Neural cell (in vitro differentiated cells): ENCODE results near the gene HIPK2.

Experiments
- EP300 ChIP-seq: fragments of 450-650 bp; conservative IDR thresholded peaks from 2 replicates; pipeline ENCODE4 v1.6.1; 2014; ENCODE audit warnings: antibody characterized with exemption, mild to moderate bottlenecking, moderate library complexity; ENCODE audit not compliant: poor library complexity, severe bottlenecking
- EZH2 ChIP-seq: fragments of 200-600, 300-800 bp; shearing (Covaris generic), sonication (generic); IDR thresholded peaks from 2 replicates; pipeline ENCODE4 v1.6.1; 2014; ENCODE audit warnings: antibody characterized with exemption, low read length, borderline replicate concordance, mild to moderate bottlenecking; ENCODE audit not compliant: insufficient read depth, poor library complexity, severe bottlenecking
- POLR2AphosphoS5 ChIP-seq: IDR thresholded peaks from 2 replicates; pipeline ENCODE4 v1.6.1; 2012
- TF ChIP-seq, protein P1 (sequence below): fragments of 450-650 bp; IDR thresholded peaks from 2 replicates; pipeline ENCODE4 v1.5.1; 2014; ENCODE audit warnings: antibody characterized with exemption, mild to moderate bottlenecking, moderate library complexity; ENCODE audit not compliant: poor library complexity, severe bottlenecking
- TF ChIP-seq, protein P2 (sequence below): IDR thresholded peaks from 2 replicates; pipeline ENCODE4 v1.6.1; 2012; ENCODE audit warnings: borderline replicate concordance

DNA sequence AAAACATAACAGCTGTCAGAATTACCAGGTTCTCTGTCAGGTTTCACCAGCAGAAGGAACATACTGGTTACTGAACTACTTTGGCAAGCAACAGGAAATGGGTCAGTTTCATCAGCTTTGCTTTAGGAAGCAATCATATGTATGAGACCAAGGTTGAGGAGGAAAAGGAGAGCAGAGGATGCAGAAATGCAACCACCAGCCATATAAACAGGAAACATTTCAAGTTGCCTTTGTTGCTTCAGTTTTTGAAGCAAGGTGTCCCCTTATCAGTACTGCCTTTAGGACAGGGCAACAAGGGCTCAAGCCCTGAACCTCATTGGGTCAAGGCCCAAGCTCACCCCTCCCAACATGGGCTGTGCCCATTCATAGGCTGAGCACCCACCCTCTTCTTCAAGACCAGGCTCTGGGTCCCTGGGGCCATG is 10.2 kb downstream of the HIPK2 start:
- TF ChIP-seq, protein P1, sequence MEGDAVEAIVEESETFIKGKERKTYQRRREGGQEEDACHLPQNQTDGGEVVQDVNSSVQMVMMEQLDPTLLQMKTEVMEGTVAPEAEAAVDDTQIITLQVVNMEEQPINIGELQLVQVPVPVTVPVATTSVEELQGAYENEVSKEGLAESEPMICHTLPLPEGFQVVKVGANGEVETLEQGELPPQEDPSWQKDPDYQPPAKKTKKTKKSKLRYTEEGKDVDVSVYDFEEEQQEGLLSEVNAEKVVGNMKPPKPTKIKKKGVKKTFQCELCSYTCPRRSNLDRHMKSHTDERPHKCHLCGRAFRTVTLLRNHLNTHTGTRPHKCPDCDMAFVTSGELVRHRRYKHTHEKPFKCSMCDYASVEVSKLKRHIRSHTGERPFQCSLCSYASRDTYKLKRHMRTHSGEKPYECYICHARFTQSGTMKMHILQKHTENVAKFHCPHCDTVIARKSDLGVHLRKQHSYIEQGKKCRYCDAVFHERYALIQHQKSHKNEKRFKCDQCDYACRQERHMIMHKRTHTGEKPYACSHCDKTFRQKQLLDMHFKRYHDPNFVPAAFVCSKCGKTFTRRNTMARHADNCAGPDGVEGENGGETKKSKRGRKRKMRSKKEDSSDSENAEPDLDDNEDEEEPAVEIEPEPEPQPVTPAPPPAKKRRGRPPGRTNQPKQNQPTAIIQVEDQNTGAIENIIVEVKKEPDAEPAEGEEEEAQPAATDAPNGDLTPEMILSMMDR = no peak
- TF ChIP-seq EP300 (no peak), EZH2 (no peak), POLR2AphosphoS5 (no peak)
- TF ChIP-seq, protein P2, sequence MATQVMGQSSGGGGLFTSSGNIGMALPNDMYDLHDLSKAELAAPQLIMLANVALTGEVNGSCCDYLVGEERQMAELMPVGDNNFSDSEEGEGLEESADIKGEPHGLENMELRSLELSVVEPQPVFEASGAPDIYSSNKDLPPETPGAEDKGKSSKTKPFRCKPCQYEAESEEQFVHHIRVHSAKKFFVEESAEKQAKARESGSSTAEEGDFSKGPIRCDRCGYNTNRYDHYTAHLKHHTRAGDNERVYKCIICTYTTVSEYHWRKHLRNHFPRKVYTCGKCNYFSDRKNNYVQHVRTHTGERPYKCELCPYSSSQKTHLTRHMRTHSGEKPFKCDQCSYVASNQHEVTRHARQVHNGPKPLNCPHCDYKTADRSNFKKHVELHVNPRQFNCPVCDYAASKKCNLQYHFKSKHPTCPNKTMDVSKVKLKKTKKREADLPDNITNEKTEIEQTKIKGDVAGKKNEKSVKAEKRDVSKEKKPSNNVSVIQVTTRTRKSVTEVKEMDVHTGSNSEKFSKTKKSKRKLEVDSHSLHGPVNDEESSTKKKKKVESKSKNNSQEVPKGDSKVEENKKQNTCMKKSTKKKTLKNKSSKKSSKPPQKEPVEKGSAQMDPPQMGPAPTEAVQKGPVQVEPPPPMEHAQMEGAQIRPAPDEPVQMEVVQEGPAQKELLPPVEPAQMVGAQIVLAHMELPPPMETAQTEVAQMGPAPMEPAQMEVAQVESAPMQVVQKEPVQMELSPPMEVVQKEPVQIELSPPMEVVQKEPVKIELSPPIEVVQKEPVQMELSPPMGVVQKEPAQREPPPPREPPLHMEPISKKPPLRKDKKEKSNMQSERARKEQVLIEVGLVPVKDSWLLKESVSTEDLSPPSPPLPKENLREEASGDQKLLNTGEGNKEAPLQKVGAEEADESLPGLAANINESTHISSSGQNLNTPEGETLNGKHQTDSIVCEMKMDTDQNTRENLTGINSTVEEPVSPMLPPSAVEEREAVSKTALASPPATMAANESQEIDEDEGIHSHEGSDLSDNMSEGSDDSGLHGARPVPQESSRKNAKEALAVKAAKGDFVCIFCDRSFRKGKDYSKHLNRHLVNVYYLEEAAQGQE = no peak
